NOMO-1 (cell line): ENCODE results near the gene RBMX.
"Not testable (repeated sequence)": the region's sequence is repeated elsewhere in the genome, so short reads cannot be mapped to it uniquely, and the experiment has no call there.

Experiments
- DNase-seq, 2 experiments: peaks; one replicate each; lab custom pipeline; 2025; ENCODE audit not compliant: unreplicated experiment in 2 of 2; lab: John Stamatoyannopoulos, UW

Gene RBMX

DNA sequence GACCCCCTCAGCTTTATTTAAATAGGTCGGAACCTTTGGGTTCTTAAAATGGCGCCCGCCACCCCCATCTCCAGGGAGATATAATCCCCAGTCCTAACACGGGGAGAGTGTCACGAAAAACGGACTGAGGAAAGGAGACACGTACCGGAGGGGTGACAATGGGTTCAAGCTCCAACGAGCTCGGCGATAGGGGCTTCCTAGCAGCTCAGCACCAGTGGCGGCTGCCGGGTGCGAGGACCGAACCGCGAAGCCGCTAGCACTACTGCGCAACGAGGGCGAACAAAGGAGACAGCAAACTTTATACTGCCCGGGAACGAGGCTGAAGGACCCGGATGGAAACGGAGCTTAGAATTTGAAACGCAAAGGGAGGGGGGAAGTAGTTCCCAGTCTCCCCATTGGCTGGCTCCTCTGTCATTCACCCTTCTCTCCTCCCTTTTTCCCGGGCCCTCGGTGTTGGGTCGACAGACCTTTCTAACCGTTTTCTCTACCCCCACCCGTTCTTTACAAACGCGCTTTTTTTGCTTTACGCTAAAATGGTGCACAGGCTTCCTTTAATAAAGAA, at the start of gene RBMX:
Gene RBMX (minus strand): TSS at position 274 of the 562 bp plus-strand sequence. CDS start 1,298 bp downstream, outside the sequence.
- peak; percentile 72 to 75 for DNase-seq

DNA sequence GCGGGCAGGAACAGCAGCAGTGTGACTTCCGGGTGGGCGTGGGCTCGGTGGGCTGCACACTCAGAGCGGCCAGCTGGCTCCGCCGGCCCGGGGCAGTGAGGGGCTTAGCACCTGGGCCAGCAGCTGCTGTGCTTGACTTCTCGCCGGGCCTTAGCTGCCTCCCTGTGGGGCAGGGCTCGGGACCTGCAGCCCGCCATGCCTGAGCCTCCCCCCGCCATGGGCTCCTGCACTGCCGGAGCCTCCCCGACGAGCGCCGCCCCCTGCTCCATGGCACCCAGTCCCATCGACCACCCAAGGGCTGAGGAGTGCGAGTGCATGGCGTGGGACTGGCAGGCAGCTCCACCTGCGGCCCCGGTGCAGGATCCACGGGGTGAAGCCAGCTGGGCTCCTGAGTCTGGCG, 40.9 kb upstream of the RBMX start:
- not testable (repeated sequence) for DNase-seq

DNA sequence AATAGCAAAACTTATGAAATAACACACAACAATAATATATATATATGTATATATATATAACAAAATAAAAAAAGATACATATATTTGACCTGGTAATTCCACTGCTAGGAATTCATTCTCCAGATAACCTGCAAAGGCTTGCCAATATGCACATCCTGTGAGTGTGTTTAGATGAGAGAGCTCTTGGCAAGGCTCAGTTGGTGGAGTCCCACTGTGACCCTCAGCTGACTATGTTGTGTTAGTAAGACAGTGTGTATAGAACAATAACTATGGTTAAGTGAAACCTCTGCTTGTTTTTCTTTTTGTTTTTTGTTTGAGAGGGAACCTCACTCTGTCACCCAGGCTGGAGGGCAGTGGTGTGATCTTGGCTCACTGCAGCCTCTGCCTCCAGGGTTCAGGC, 39.5 kb upstream of the RBMX start:
- DNase-seq, result no peak

DNA sequence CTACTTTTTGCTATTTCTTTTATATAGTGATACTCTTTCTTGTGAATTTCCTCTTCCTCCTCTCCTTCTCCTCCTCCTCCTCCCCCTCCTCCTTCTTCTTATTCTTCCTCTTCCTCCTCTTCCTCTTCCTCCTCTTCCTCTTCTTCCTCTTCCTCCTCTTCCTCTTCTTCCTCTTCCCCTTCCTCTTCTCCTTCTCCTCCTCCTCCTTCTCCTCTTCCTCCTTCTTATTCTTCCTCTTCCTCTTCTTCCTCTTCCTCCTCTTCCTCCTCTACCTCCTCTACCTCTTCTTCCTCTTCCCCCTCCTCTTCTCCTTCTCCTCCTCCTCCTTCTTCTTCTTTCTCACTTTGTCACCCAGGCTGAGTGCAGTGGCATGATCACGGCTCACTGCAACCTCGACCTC, 36.3 kb upstream of the RBMX start:
- no peak for DNase-seq

DNA sequence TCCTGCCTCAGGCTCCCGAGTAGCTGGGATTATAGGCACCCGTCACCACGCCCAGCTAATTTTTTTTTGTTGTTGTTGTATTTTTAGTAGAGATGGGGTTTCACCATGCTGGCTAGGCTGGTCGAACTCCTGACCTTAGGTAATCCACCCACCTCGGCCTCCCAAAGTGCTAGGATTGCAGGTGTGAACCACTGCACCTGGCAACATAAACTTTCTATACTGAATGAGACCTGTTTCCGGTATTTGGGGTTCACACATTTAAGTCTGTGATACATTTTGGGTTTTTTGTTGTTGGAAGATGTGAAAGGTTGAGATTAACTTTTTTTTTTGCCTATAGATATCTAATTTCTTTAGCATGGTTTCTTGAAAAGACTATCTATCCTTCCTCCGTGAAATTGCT, 31.1 kb upstream of the RBMX start:
- DNase-seq, result not testable (repeated sequence)

DNA sequence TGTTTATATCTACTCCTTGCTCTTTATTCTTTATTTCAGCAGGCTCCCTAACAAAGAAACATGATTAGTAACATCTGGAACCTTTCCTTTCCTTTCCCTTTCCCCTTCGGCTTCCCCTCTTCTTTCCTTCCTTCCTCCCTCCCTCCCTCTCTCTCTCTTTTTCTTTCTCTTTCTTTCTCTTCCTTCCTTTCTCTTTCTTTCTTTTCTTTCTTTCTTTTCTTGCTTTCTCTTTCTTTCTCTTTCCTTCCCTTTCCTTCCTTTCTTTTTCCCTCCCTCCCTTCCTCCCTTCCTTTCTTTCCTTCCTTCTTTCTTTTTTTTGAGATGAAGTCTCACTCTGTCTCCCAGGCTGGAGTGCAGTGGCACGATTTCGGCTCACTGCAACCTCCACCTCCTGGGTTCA, 30.7 kb upstream of the RBMX start:
- no peak for DNase-seq

DNA sequence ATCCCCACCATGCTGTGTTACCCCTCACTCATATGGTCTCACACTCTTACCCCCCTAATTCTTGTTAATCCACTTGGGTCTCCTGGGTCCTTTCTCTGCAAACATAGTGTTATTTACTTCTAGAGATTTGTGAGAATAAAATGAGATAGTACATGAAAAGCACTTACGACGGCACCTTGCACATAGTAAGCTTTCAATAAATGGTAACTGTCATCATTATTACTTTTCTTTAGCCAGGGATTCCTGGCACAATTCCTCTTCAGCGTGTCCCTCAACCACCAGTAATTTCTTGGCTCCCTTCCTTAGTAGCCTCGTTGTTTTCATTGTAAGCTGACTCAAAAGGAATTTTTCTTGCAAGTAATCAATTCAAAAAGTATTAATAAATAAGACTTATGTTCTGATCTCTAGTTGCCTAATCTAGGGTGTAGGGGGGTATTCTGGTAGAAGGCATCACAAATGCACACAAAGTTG, 30.1 kb upstream of the RBMX start:
- DNase-seq, result no peak

DNA sequence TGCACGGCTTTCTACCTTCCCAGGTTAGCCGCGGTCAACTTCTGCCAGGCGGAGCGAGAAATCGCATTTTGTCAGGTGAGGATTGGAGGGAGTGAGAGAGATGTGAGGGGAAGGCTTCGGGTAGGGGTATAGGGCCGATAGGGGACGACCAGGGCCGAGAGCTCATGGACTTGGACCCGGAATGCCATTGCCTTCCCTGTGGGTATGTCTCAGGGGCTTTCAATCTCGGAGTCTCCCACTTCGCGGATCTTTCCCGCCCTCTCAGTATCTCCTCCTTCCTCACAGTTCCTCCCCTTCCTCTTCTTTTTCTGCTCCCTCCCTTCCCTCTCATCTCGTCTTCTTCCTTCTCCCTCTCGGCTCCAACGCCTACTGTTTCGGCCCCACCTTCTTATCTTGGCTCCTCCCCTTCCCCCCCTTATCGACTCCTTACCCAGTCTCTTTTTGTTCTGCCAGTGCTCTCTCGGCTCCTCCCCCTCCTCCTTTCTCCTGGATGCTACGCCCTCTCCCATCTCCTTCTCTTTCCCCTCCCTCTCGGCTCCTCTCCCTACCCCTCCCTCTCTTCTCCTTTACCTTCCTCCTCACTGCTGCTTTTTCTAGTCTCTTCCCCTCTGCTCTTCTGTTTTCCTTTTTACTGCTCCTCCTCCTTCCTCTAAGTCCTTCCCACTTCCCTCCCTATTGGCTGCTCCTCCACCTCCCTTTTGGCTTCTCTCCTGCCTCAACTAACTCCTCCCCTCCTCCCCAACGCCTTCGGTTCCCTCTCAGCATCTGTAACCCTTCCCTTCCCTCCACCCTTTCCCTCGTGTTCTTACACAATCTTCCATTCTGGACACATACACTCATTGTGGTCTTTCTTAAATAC, 29.4 kb upstream of the RBMX start:
- DNase-seq, result peak; percentile 81 to 96

DNA sequence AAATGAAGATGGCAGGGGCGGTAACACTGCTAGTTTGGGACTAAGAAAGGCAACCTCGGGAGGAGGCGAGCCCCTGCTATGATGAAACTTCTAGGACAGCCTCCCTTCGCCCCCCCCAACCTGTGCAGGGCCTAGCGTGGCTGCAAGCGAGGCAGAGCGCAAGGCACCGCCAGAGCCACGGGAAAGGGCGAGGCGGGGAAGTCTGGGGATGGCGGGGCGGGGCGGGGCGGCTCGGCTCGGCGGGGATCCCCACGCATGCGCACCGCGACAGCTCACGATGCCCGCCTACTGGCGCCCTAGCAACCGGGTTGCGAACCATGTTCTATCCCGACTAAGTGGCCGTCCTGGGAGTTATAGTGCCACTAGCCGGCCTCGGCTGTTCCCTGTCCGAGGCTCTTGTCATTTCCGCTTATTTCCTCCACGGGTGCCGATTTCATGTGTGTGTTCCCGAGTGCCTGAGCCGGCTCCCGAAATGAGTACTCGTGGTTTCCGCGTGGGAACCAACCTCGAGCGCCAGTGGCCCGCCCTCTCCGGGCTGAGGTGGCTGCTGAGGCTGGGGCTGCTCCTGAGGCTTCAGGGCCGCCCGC, 28.7 kb upstream of the RBMX start:
- DNase-seq, result peak; percentile 69 to 76

DNA sequence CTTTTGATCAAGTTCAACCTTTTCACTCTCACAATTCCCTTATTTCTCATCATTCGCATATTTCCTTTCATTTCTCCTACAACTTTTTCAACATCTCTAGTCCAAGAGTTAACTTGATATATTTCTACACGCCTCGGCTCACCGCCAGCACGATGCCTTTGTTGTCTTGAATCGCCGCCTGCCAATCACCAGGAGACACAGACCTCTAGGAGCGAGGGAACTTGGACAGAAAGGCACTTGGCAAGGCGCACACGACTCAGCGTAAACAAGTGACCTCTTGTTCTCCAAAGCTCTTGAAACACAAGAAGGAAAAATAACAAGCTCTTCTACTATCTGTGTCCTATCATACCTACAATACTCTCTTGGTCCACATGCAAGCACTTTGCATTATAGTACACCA, 27.1 kb upstream of the RBMX start:
- no peak for DNase-seq

DNA sequence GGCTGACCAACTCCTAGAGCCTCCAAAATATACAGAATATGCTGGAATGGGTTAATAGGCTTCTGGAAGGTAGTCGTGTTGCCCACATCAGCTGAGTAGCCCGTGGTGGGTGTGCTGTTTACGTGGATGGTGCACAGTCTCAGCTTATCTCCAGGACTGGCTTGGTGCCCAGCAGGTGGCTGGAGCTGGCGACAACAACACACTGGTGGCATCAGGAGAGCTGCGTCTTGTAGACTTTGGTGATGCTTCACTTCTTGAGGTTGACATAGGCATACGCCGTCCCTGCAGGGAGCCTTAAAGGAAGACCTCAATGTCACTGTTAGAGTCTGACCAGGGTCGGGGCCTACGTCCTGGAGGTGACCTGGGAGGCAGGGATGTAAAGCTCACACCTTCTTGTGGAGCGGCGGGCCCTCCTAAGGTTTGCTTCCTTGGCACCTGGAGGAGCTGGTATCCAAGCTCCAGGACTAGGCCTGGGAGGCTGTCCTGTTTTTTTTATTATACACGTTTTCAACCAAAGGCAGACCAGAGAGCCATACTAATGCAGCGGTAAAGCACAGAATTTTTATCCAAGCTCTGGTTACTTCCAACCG, 26.5 kb upstream of the RBMX start:
- DNase-seq, result no peak

DNA sequence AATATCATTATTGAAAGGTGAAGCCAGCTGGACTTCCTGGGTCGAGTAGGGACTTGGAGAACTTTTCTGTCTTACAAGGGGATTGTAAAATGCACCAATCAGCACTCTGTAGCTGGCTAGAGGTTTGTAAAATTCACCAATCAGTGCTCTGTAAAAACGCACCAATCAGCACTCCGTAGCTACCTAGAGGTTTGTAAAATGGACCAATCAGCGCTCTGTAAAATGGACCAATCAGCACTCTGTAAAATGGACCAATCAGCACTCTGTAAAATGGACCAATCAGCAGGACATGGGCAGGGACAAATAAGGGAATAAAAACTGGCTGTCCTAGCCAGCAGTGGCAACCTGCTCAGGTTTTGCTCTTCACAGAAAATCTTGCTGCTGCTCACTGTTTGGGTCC, 23.5 kb upstream of the RBMX start:
- DNase-seq, result not testable (repeated sequence)

DNA sequence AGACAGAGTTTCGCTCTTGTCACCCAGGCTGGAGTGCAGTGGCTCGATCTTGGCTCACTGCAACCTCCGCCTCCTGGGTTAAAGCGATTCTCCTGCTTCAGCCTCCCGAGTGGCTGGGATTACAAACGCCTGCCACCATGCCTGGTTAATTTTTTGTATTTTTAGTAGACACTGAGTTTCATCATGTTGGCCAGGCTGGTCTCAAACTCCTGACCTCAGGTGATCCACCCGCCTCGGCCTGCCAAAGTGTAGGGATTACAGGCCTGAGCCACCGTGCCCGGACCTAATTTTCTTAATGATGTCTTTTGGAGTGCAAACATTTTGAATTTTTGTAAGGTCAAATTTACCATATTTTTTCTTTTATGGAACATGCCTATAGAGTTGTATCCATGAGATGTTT, 19.5 kb upstream of the RBMX start:
- not testable (repeated sequence) for DNase-seq

DNA sequence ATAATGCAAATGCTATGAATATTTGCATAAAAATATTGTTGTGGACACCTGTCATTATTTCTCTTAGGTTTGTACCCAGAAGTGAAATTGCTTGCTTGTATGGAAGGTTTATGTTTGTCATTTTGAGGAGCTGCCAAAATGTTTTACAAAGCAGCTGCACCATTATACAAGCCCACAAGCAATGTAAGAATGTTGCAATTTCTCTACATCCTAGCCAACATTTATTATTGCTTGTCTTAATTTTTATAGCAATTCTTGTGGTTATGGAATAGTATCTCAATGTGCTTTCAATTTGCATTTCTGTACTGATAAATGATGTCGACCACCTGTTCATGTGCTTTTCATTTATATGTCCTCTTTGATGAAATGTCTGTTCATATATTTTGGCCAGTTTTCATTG, 18.7 kb upstream of the RBMX start:
- DNase-seq, result no peak

DNA sequence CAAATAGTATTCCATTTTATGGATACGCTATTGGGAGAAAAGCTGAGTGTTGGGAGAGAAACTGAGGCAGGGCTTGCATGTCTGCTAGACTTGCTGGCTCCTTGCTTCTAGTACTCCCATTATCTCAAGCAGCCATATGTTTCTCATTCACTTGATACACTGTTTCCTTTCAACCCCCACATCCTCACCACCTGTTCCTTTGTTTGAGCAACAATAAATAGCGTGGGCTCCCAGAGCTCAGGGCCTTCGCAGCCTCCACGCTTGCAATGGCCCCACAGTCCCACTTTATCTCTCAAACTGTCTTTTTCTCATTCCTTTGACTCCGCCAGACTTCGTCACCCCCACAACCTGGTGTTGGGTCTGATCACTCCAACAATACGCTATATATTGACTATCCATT, 18.2 kb upstream of the RBMX start:
- DNase-seq, result not testable (repeated sequence)

DNA sequence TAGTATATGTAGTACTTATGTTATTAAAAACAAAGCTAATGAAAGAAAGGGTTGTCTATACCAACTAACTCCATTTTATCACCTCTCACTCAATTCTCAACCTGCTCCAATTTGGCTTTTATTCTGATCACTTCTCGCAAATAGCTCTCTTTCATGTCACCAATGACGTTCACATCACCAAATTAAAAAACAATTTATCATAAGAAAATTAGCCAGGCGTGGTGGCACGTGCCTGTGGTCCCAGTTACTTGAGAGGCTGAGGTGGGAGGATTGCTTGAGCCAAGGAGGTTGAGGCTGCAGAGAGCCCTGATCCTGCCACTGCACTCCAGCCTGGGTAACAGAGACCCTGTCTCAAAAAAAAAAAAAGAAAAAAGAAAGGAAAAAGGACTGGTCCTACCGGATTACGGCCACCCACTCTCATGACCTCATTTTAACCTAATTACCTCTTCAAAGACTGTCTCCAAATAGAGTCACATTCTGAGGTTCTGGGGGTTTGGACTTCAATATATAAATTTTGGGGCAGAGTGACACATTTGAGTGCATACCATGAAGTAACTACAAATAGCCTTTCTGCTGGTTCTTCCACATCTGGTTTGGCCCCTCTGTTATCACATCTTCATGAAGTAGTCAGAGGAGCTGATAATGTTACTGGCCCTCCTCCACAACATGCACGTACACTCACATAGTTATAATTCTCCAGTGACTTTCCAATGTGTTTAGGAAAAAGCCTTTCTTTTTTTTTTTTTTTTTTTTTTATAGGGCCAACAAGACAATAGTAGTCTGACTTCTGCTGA, 15.8 kb upstream of the RBMX start:
- DNase-seq, result no peak

DNA sequence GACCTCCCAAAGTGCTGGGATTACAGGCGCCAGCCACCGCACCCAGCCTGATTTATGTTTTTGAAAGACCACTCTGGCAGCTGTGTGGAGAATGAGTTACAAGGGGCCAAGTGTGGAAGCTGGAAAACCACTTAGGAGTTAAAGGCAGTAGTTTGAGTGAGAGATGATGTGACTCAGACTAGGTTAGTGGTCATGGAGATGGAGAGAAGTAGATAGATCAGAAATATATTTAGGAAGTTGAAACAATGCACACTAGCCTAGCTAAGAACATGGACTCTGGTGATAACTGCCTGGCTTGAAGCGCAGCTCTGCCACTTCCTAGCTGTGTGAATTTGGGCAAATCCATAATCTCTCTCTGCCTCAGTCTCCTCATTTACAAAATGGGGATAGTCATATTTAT, 11.9 kb upstream of the RBMX start:
- no peak for DNase-seq

DNA sequence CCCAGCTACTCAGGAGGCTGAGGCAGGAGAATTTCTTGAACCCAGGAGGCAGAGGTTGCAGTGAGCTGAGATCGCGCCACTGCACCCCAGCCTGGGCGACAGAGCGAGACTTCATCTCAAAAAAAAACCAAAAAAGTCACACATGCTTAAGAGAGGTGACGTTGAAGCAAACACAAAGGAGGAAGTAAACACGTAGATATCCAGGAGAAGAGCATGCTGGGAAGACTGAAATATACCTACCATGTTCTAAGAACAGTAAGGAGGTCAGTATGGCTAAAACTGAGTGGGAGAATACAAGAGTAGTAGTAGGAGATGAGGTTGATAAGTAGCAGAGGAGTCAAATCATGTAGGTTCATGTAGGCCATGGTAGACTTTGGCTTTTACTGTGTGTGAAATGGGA, 10.1 kb upstream of the RBMX start:
- DNase-seq, result not testable (repeated sequence)

DNA sequence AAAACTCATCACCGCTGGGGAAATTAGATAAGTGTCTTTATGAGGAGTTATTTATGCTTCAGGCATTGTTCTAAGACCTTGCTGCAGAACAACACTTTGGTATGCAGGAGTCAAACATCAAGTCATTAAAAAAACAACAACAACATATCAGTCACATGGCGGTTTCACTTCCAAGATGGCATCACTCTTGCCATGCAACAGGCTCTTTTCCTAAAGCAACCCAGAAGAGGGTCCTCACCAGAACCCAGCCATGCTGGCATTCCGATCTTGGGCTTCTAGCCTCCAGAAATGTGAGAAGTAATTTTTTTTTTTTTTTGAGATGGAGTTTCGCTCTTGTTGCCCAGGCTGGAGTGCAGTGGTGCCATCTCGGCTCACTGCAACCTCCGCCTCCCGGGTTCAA, 8.7 kb upstream of the RBMX start:
- no peak for DNase-seq

DNA sequence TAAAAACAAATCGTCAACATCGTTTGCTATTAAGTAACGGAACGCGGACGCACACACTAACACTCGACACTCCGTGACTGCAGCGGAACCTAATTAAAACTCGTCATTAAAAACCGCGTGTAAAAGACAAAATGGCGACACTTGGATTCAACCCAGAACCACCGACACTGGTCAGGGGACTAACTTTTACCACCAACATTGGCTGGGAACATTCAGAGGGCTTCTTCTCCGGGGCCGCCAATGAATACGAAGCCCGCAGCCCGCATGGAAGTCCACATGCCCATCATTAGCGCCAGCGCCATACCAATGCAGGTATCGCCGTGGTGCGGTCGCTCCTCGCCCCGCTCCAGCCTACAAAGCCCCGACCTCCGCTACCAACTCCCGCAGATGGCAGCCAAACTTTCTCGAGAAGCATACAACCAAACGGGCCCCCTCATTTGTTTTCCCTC, 498 bp downstream of the RBMX start:
- peak in 1 of 2 experiments; percentile 26 for DNase-seq
